ENCODE results near the gene KRT79. TPM values are rescaled to one million over a fixed set of nuclear protein-coding genes. Genes with fewer than 3 reads are reported as not detected.

Gene KRT79
- total RNA-seq, 1 experiment from 2014 or later = not detected

- H3K4me3 ChIP-seq (ENCODE audit: insufficient read depth, low read depth, low read length) = no peak overlapping the region
- no peaks in the 10 kb centered on the region; the same call in 1 of the 2 replicates for H3K27me3 ChIP-seq (ENCODE audit: control insufficient read depth, insufficient read depth, low read length)
- no peak for DNase-seq
- H3K36me3 ChIP-seq (replicated peaks; ENCODE audit: control insufficient read depth, insufficient read depth, low read length) = no peaks in the 10 kb centered on the region
These were observed 55.3 kb downstream of the KRT79 start for GRCh38 chr12:52778833-52779232.

- DNase-seq = no peak
- H3K4me3 ChIP-seq (ENCODE audit: insufficient read depth, low read depth, low read length) = no peak overlapping the region
- H3K27me3 ChIP-seq (ENCODE audit: control insufficient read depth, insufficient read depth, low read length) = no peaks in the 10 kb centered on the region; the same call in 1 of the 2 replicates
- H3K36me3 ChIP-seq (replicated peaks; ENCODE audit: control insufficient read depth, insufficient read depth, low read length) = no peaks in the 10 kb centered on the region
These were observed 56.5 kb downstream of the KRT79 start for GRCh38 chr12:52777566-52777965.

- Histone ChIP-seq H3K36me3 (replicated peaks; ENCODE audit: control insufficient read depth, insufficient read depth, low read length) (no peaks in the 10 kb centered on the region), H3K4me3 (ENCODE audit: insufficient read depth, low read depth, low read length) (no peak within 1 kb of the TSS), H3K27me3 (ENCODE audit: control insufficient read depth, insufficient read depth, low read length) (no peaks in the 10 kb centered on the region; the same call in 1 of the 2 replicates)
- no peak for DNase-seq
These were observed 57.2 kb downstream of the KRT79 start, which contains the start of gene KRT76 for GRCh38 chr12:52776913-52777395. Gene KRT76 (minus strand): TSS chr12:52777345. CDS start chr12:52777291, 54 bp downstream.

GRCh38 chr12:52776435-52776834, 57.7 kb downstream of the KRT79 start:
- Histone ChIP-seq H3K36me3 (replicated peaks; ENCODE audit: control insufficient read depth, insufficient read depth, low read length) (no peaks in the 10 kb centered on the region), H3K4me3 (ENCODE audit: insufficient read depth, low read depth, low read length) (no peak overlapping the region), H3K27me3 (ENCODE audit: control insufficient read depth, insufficient read depth, low read length) (no peaks in the 10 kb centered on the region; the same call in 1 of the 2 replicates)
- no peak for DNase-seq

GRCh38 chr12:52774629-52775250, 59.4 kb downstream of the KRT79 start:
- no peak overlapping the region for H3K4me3 ChIP-seq (ENCODE audit: insufficient read depth, low read depth, low read length)
- H3K36me3 ChIP-seq (replicated peaks; ENCODE audit: control insufficient read depth, insufficient read depth, low read length) = no peaks in the 10 kb centered on the region
- no peak for DNase-seq
- H3K27me3 ChIP-seq (ENCODE audit: control insufficient read depth, insufficient read depth, low read length) = no peaks in the 10 kb centered on the region; the same call in 1 of the 2 replicates

GRCh38 chr12:52772772-52773171, 61.3 kb downstream of the KRT79 start:
- H3K4me3 ChIP-seq (ENCODE audit: insufficient read depth, low read depth, low read length) = no peak overlapping the region
- no peaks in the 10 kb centered on the region for H3K36me3 ChIP-seq (replicated peaks; ENCODE audit: control insufficient read depth, insufficient read depth, low read length)
- DNase-seq = no peak
- no peaks in the 10 kb centered on the region; the same call in 1 of the 2 replicates for H3K27me3 ChIP-seq (ENCODE audit: control insufficient read depth, insufficient read depth, low read length)

GRCh38 chr12:52772188-52772587, 61.9 kb downstream of the KRT79 start:
- H3K4me3 ChIP-seq (ENCODE audit: insufficient read depth, low read depth, low read length) = no peak overlapping the region
- no peaks in the 10 kb centered on the region; the same call in 1 of the 2 replicates for H3K27me3 ChIP-seq (ENCODE audit: control insufficient read depth, insufficient read depth, low read length)
- H3K36me3 ChIP-seq (replicated peaks; ENCODE audit: control insufficient read depth, insufficient read depth, low read length) = no peaks in the 10 kb centered on the region
- no peak for DNase-seq

GRCh38 chr12:52771505-52771904, 62.6 kb downstream of the KRT79 start:
- Histone ChIP-seq H3K4me3 (ENCODE audit: insufficient read depth, low read depth, low read length) (no peak overlapping the region), H3K27me3 (ENCODE audit: control insufficient read depth, insufficient read depth, low read length) (no peaks in the 10 kb centered on the region; the same call in 1 of the 2 replicates), H3K36me3 (replicated peaks; ENCODE audit: control insufficient read depth, insufficient read depth, low read length) (no peaks in the 10 kb centered on the region)
- DNase-seq = no peak

Other genes starting within 250 kb of the KRT79 start
- gene KRT72, start 232.8 kb downstream of the KRT79 start, total RNA-seq (2014; rRNA removed; shearing (Covaris generic)) = not detected in 2 replicates
- gene KRT73, start 215.8 kb downstream of the KRT79 start, total RNA-seq (2014; rRNA removed; shearing (Covaris generic)) = not detected in 2 replicates
- gene KRT2, start 182.1 kb downstream of the KRT79 start, total RNA-seq (2014; rRNA removed; shearing (Covaris generic)) = not detected in 2 replicates
- not detected in 2 replicates for gene KRT1, start 153.9 kb downstream of the KRT79 start, total RNA-seq (2014; rRNA removed; shearing (Covaris generic))
- gene KRT77, start 130.8 kb downstream of the KRT79 start, total RNA-seq (2014; rRNA removed; shearing (Covaris generic)) = not detected in 2 replicates
- not detected in 2 replicates for gene KRT76, start 57.0 kb downstream of the KRT79 start, total RNA-seq (2014; rRNA removed; shearing (Covaris generic))
- gene KRT3, start 38.2 kb downstream of the KRT79 start, total RNA-seq (2014; rRNA removed; shearing (Covaris generic)) = not detected in 2 replicates
- not detected in 2 replicates for gene KRT4, start 20.2 kb downstream of the KRT79 start, total RNA-seq (2014; rRNA removed; shearing (Covaris generic))
- gene KRT78, start 14.7 kb upstream of the KRT79 start, total RNA-seq (2014; rRNA removed; shearing (Covaris generic)) = not detected in 2 replicates
- gene KRT8, start 70.8 kb upstream of the KRT79 start, total RNA-seq (2014; rRNA removed; shearing (Covaris generic)) = 318 and 445 TPM in 2 replicates
- 578 and 613 TPM in 2 replicates for gene KRT18, start 114.8 kb upstream of the KRT79 start, total RNA-seq (2014; rRNA removed; shearing (Covaris generic))
- 581 and 770 TPM in 2 replicates for gene EIF4B, start 172.1 kb upstream of the KRT79 start, total RNA-seq (2014; rRNA removed; shearing (Covaris generic))
- 7.6 and 8.7 TPM in 2 replicates for gene TNS2, start 215.8 kb upstream of the KRT79 start, total RNA-seq (2014; rRNA removed; shearing (Covaris generic))
- 8.3 and 8.7 TPM in 2 replicates for gene SPRYD3, start 245.1 kb upstream of the KRT79 start, total RNA-seq (2014; rRNA removed; shearing (Covaris generic))

Data from H7 (cell line).